Fibroblast of lung (primary cell): ENCODE results near the gene CD109. TPM values are rescaled to one million over a fixed set of nuclear protein-coding genes. Genes with fewer than 3 reads are reported as not detected.

ENCODE experiments used
- DNase-seq, 2 donors: peaks; one replicate each; pipeline versions ENCODE4 v3.0.0 to v3.0.0-alpha.2; 2010; ENCODE audit warnings: low read depth in 2 of 2
- H2AFZ ChIP-seq: 2 replicates; pipeline ENCODE4 v1.5.1; 2012; ENCODE audit warnings: low read length, control low read depth, inconsistent platforms
- H3K27ac ChIP-seq: 2 replicates; pipeline ENCODE4 v1.5.1; 2011; ENCODE audit warnings: low read length, control low read depth; ENCODE audit not compliant: insufficient read depth
- H3K27me3 ChIP-seq: 2 replicates; pipeline ENCODE4 v1.5.1; 2011; ENCODE audit warnings: mild to moderate bottlenecking, low read length; ENCODE audit not compliant: control insufficient read depth, insufficient read depth
- H3K36me3 ChIP-seq: 2 replicates; pipeline ENCODE4 v1.5.1; 2011; ENCODE audit warnings: low read length; ENCODE audit not compliant: control insufficient read depth, insufficient read depth
- H3K4me1 ChIP-seq: 2 replicates; pipeline ENCODE4 v1.5.1; 2011; ENCODE audit warnings: low read length; ENCODE audit not compliant: control insufficient read depth, insufficient read depth; ENCODE audit errors: extremely low read depth
- H3K4me2 ChIP-seq: 2 replicates; pipeline ENCODE4 v1.5.1; 2011; ENCODE audit warnings: low read length, control low read depth; ENCODE audit not compliant: insufficient read depth; ENCODE audit errors: extremely low read depth
- H3K4me3 ChIP-seq, 4 experiments: fragments of 200-600 bp in 1 of 4; sonication (generic) in 1 of 4; replicated peaks in 1 of 4; 2 replicates each; pipeline ENCODE4 v1.5.1; 2011 to 2016; ENCODE audit warnings: low read length in 4 of 4, low read depth in 3 of 4, mild to moderate bottlenecking in 3 of 4, control low read depth in 2 of 4, inconsistent platforms in 1 of 4, mixed read lengths in 1 of 4; ENCODE audit not compliant: insufficient read depth in 1 of 4; ENCODE audit errors: control extremely low read depth in 1 of 4
- H3K79me2 ChIP-seq: 2 replicates; pipeline ENCODE4 v1.5.1; 2012; ENCODE audit warnings: mild to moderate bottlenecking, low read length, inconsistent platforms; ENCODE audit not compliant: control insufficient read depth, insufficient read depth
- H3K9ac ChIP-seq: 2 replicates; pipeline ENCODE4 v1.5.1; 2011; ENCODE audit warnings: mild to moderate bottlenecking, low read length, control low read depth; ENCODE audit not compliant: insufficient read depth
- H3K9me3 ChIP-seq: 2 replicates; pipeline ENCODE4 v1.5.1; 2012; ENCODE audit warnings: low read depth, low read length; ENCODE audit not compliant: control insufficient read depth, insufficient read depth
- H4K20me1 ChIP-seq: 2 replicates; pipeline ENCODE4 v1.5.1; 2011; ENCODE audit warnings: low read length; ENCODE audit not compliant: control insufficient read depth, insufficient read depth; ENCODE audit errors: extremely low read depth
- EZH2 ChIP-seq: IDR thresholded peaks from 2 replicates; pipeline ENCODE4 v1.5.1; 2012; ENCODE audit warnings: low read length, control low read depth, mild to moderate bottlenecking; ENCODE audit errors: missing control alignments
- polyA plus RNA-seq, 2 donors: library from polyadenylated mRNA; depleted of rRNA in 1 of 2; stranded (reverse) in 1 of 2; unstranded in 1 of 2; fragments of >200 nt; gene quantifications; 2 replicates each; pipeline ENCODE4 v1.2.1, GENCODE V29; 2011 to 2012; ENCODE audit warnings: missing spikeins in 1 of 2
- total RNA-seq: library from RNA; depleted of rRNA; stranded (reverse); fragments of >200 nt; gene quantifications from 2 replicates; pipeline ENCODE4 v1.2.1, GENCODE V29; 2014
- TF ChIP-seq, protein P1 (sequence below), 2 donors: IDR thresholded peaks in 1 of 2; conservative IDR thresholded peaks in 1 of 2; 1 replicate in 1 of 2; 2 replicates in 1 of 2; pipeline ENCODE4 v1.5.1; 2011 to 2012; ENCODE audit warnings: low read length in 2 of 2, control low read depth in 1 of 2, inconsistent platforms in 1 of 2, low read depth in 1 of 2, mild to moderate bottlenecking in 1 of 2

CD109 gene
- total and polyA plus RNA-seq, 2 donors (not counting 1 experiment from before 2014, with no cell fraction given): 48.4 to 51.2 TPM

DNA sequence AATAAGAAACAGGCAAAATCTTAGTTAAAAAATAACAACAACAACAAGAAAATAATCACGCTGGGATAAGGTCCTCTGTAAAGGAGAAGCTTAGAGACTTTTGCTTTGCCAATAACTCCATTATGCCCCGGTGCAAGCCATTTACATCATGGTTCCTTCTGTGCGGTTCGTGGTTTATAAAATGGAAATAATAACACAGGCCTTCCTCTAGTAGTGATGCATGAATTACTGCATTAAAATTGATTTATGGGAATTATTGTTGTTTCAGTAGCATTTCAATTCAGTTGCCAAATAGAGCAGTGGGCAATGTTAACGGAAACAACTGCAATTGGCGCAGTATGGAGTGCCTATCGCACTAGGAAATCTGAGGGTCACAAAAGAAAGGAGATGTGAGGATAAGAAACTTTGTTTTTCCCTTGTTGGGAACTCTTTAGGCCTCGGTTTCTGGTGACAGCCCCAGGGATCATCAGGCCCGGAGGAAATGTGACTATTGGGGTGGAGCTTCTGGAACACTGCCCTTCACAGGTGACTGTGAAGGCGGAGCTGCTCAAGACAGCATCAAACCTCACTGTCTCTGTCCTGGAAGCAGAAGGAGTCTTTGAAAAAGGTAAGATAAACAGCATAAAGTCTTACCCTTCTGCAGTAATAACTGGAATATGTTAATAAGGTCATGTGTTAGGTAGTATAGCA, 1.1 kb downstream of the CD109 start:
- Histone ChIP-seq H2AFZ (no peak overlapping the region), H3K4me1 (peaks cover 7% of the 10 kb centered on the region), H3K4me3 (peak overlapping the region; percentile 52 to 72 (median 64)), H3K27me3 (no peaks in the 10 kb centered on the region), H3K79me2 (peaks cover 7% of the 10 kb centered on the region), H3K4me2 (peak overlapping the region; percentile 80), H3K9ac (no peak overlapping the region), H3K27ac (no peak overlapping the region), H3K36me3 (no peaks in the 10 kb centered on the region), H3K9me3 (no peaks in the 10 kb centered on the region), H4K20me1 (no peaks in the 10 kb centered on the region)
- TF ChIP-seq, protein P1, sequence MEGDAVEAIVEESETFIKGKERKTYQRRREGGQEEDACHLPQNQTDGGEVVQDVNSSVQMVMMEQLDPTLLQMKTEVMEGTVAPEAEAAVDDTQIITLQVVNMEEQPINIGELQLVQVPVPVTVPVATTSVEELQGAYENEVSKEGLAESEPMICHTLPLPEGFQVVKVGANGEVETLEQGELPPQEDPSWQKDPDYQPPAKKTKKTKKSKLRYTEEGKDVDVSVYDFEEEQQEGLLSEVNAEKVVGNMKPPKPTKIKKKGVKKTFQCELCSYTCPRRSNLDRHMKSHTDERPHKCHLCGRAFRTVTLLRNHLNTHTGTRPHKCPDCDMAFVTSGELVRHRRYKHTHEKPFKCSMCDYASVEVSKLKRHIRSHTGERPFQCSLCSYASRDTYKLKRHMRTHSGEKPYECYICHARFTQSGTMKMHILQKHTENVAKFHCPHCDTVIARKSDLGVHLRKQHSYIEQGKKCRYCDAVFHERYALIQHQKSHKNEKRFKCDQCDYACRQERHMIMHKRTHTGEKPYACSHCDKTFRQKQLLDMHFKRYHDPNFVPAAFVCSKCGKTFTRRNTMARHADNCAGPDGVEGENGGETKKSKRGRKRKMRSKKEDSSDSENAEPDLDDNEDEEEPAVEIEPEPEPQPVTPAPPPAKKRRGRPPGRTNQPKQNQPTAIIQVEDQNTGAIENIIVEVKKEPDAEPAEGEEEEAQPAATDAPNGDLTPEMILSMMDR (conservative IDR thresholded peaks at IDR 0.05 in 1 of 2, IDR thresholded peaks at IDR 0.05 in 1 of 2; ENCODE audit: low read depth in 1 of 2, low read length in 2 of 2): no peak
- TF ChIP-seq EZH2: no peak
- no peak for DNase-seq

DNA sequence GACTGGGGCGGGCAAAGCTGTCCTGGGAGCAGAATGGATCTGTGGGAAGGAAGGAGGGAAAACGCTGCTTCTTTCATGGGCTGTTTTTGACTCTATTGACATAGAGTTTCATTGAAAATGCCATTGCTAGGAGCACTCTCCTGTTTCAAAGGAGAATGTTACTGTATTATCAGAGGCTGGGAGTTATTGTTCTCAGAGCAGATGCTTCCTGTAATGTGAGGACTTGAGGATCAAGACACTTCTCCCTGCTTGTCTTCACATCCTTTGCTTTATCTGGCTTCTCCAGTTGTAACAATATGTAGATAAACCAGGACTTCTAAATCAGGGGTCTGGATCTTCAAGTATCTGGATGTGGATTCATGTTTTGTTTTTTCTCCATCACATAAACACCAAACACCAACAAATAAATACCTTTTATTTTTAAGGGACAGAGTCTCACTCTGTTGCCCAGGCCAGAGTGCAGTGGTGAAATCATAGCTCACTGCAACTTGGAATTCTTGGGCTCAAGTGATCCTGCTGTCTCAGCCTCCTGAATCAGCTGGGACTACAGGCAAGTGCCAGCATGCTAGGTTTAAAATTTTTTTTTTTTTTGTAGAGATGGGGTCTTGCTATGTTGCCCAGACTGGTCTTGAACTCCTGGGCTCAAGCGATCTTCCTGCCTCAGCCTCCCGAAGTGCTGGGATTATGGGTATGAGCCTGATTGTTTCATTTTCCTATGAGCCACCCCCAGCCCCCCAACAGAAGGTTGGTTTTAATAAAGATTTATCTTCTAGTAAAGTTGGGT, 3.9 kb downstream of the CD109 start:
- Histone ChIP-seq H3K27ac (no peak overlapping the region), H3K79me2 (peaks cover 9% of the 10 kb centered on the region), H4K20me1 (no peaks in the 10 kb centered on the region), H3K36me3 (peaks cover 3% of the 10 kb centered on the region), H3K4me3 (no peak overlapping the region), H3K27me3 (no peaks in the 10 kb centered on the region), H2AFZ (no peak overlapping the region), H3K4me2 (no peak overlapping the region), H3K9me3 (no peaks in the 10 kb centered on the region), H3K9ac (no peak overlapping the region), H3K4me1 (peaks cover 5% of the 10 kb centered on the region)
- TF ChIP-seq, protein P1 (conservative IDR thresholded peaks at IDR 0.05 in 1 of 2, IDR thresholded peaks at IDR 0.05 in 1 of 2; ENCODE audit: low read depth in 1 of 2, low read length in 2 of 2): no peak
- no peak for TF ChIP-seq EZH2
- DNase-seq: no peak

DNA sequence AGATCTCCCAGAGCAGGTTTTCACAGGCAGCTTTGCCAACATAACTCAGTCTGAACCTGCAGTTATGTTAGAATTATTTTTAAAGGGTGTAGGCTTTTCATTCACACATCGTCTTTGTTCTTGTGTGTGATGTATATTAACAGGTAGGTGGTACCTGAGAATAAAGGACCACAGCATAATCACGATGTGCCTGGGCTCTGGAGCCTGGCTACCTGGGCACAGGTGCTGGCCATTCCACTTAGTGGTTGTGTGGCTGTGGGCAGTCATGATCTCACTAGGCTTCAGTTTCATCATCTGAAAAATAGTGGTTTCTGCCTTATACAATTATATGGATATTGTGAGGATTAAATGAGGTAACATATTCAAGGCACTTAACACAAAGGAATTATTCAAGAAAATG, 6.4 kb downstream of the CD109 start:
- Histone ChIP-seq H3K36me3 (peaks cover 3% of the 10 kb centered on the region), H3K9me3 (no peaks in the 10 kb centered on the region), H4K20me1 (no peaks in the 10 kb centered on the region), H3K27ac (no peak overlapping the region), H3K4me2 (no peak overlapping the region), H3K79me2 (peaks cover 1% of the 10 kb centered on the region), H3K9ac (no peak overlapping the region), H3K27me3 (no peaks in the 10 kb centered on the region), H3K4me1 (peaks cover 3% of the 10 kb centered on the region), H2AFZ (no peak overlapping the region), H3K4me3 (no peak overlapping the region)
- no peak for TF ChIP-seq EZH2
- TF ChIP-seq, protein P1 (conservative IDR thresholded peaks at IDR 0.05 in 1 of 2, IDR thresholded peaks at IDR 0.05 in 1 of 2; ENCODE audit: low read depth in 1 of 2, low read length in 2 of 2): no peak
- no peak for DNase-seq
